Stimulated activated CD4-positive, alpha-beta T cell treated with anti-CD3 and anti-CD28 coated beads, TNF-alpha, amount 100 ng/mL, for 4 hours (primary cell): ENCODE data around the gene CLSTN1.
A peak's percentile ranks its signal among the peaks of the same experiment; 100 is the strongest.
"Not testable (repeated sequence)": the region's sequence is repeated elsewhere in the genome, so short reads cannot be mapped to it uniquely, and the experiment has no call there.

Source experiments
- DNase-seq, 3 experiments: peaks; one replicate each; pipeline ENCODE4 v3.0.0-alpha.2; 2020; ENCODE audit warnings: low read depth in 3 of 3

The CLSTN1 gene

GRCh38 chr1:9715536-9716226, 108.1 kb downstream of the CLSTN1 start:
- DNase-seq, result no peak

- peak in 1 of 3 experiments; percentile 20 for DNase-seq
Measured at GRCh38 chr1:9714257-9714718, 109.5 kb downstream of the CLSTN1 start.

GRCh38 chr1:9712767-9713166, 111.0 kb downstream of the CLSTN1 start:
- not testable (repeated sequence) for DNase-seq

GRCh38 chr1:9711466-9712020, 112.2 kb downstream of the CLSTN1 start:
- no peak for DNase-seq

GRCh38 chr1:9710037-9710436, 113.7 kb downstream of the CLSTN1 start:
- DNase-seq, result no peak

GRCh38 chr1:9706178-9706577, 117.6 kb downstream of the CLSTN1 start:
- no peak for DNase-seq

- DNase-seq, result no peak
Measured at GRCh38 chr1:9705337-9706093, 118.2 kb downstream of the CLSTN1 start.

GRCh38 chr1:9703681-9704080, 120.1 kb downstream of the CLSTN1 start:
- DNase-seq, result no peak

- DNase-seq, result no peak
Measured at GRCh38 chr1:9703165-9703509, 120.6 kb downstream of the CLSTN1 start.

GRCh38 chr1:9701665-9702064, 122.1 kb downstream of the CLSTN1 start:
- no peak for DNase-seq

GRCh38 chr1:9700340-9700739, 123.4 kb downstream of the CLSTN1 start:
- DNase-seq, result no peak

- no peak for DNase-seq
Measured at GRCh38 chr1:9699361-9699760, 124.4 kb downstream of the CLSTN1 start.

GRCh38 chr1:9696793-9697192, 127.0 kb downstream of the CLSTN1 start:
- DNase-seq, result no peak

GRCh38 chr1:9691691-9692090, 132.1 kb downstream of the CLSTN1 start:
- no peak for DNase-seq

- DNase-seq, result no peak
Measured at GRCh38 chr1:9691108-9691445, 132.7 kb downstream of the CLSTN1 start.

- no peak for DNase-seq
Measured at GRCh38 chr1:9690440-9691107, 133.2 kb downstream of the CLSTN1 start.

GRCh38 chr1:9689971-9690381, 133.8 kb downstream of the CLSTN1 start:
- DNase-seq, result no peak

GRCh38 chr1:9689011-9689706, 134.6 kb downstream of the CLSTN1 start:
- peak; percentile 69 to 81 (median 71) for DNase-seq

- no peak for DNase-seq
Measured at GRCh38 chr1:9688599-9688998, 135.2 kb downstream of the CLSTN1 start.

GRCh38 chr1:9687874-9688582, 135.7 kb downstream of the CLSTN1 start:
- DNase-seq, result no peak
